NCI-H446 (cell line): Measurements from ENCODE around the gene IDH3B.

Source experiments
- DNase-seq, 2 experiments: peaks; one replicate each; lab custom pipeline; 2025; lab: John Stamatoyannopoulos, UW

The IDH3B gene

GRCh38 chr20:2618815-2619214 is 45.2 kb downstream of the IDH3B start:
- DNase-seq = no peak

GRCh38 chr20:2617099-2617714 is 46.8 kb downstream of the IDH3B start:
- DNase-seq = no peak

GRCh38 chr20:2616634-2617033 is 47.4 kb downstream of the IDH3B start:
- no peak for DNase-seq

GRCh38 chr20:2612073-2612472 is 51.9 kb downstream of the IDH3B start:
- DNase-seq = no peak

GRCh38 chr20:2610941-2611720 is 52.9 kb downstream of the IDH3B start:
- DNase-seq = no peak

GRCh38 chr20:2610326-2610725 is 53.7 kb downstream of the IDH3B start:
- no peak for DNase-seq
